ENCODE measurements around the gene PDE11A. TPM values are rescaled to one million over a fixed set of nuclear protein-coding genes. Genes with fewer than 3 reads are reported as not detected.

The PDE11A gene
- total and polyA plus RNA-seq, 2 of the 13 experiments (the other 11 are each of a cell fraction or from before 2014, with no cell fraction given) = 1.2 to 1.7 TPM

DNA sequence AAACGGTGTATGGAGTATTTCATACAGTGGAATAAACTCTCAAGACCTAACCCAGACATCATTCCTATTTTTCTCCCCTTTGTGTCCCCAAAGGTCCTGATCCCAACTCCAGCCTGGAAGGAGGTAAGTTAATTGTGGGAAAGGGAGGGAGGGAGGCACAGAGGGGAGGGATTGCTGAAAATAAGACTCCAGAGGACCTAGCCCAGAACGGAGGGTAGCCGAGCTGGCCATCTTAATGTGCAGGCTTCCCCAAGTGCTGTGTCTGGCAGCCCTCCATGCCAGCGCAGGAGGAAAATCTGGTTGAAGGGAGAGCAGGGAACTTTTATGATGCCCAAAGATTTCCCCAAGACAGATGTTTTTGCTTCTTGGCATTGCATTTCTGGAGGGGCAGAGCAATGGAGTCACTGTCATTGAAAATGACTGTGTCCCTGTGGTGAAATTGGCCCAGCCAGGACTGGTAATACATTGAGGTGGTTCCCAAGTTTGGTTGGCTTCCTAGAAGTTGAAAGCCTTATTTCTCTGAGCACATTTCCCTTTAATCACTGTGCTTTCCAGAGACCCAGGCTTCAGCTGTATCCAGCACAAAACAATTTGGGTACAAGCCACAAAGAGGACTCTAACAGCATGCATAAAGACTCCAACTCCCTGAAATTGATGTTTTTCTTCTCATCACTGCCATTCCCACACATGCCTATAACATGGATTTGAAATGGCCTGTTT, 477.3 kb downstream of the PDE11A start (continued):
- TF ChIP-seq GABPB1 (CRISPR knock-in tag; IDR thresholded peaks at IDR 0.05) (no peak), DMAP1 (CRISPR knock-in tag; IDR thresholded peaks at IDR 0.05) (no peak)

DNA sequence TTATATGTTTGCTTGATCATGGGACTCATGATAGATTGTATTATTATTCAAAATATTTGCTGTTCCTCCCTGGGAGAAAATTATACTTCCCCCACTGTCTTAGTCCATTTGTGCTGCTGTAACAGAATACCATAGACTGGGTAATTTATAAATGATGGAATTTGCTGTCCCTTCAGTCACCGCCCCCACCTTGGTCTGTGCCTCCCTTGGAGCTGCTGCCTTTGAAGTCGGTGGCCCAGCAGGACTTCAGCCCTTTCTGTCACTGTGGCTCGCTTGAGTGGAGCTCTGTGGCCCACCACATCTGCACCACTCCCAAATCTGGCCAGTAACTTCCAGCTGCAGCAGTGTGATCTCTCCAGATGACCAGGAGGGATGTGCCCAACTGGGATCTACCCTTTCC, 479.2 kb downstream of the PDE11A start:
- Histone ChIP-seq H3K27me3 (ENCODE audit: control insufficient read depth in 1 of 2, insufficient read depth in 2 of 2, low read length in 2 of 2) (no peaks in the 10 kb centered on the region), H3K36me3 (replicated peaks in 1 of 2; ENCODE audit: control insufficient read depth in 1 of 2, insufficient read depth in 2 of 2, low read length in 2 of 2) (no peaks in the 10 kb centered on the region), H3K4me2 (ENCODE audit: low read depth, low read length) (peak overlapping the region; percentile 73), H3K9me3 (ENCODE audit: low read length) (no peaks in the 10 kb centered on the region), H3K4me3 (replicated peaks in 1 of 3; ENCODE audit: insufficient read depth in 1 of 3, low read depth in 2 of 3, low read length in 3 of 3) (peak overlapping the region in 1 of 3 experiments; percentile 35; a peak in 1 of 6 replicates), H3K4me1 (ENCODE audit: insufficient read depth, low read length) (peaks cover 53% of the 10 kb centered on the region), H3K79me2 (ENCODE audit: insufficient read depth, low read length) (no peaks in the 10 kb centered on the region), H3K27ac (ENCODE audit: extremely low read length, insufficient read depth, low read length) (no peak overlapping the region), H4K20me1 (ENCODE audit: insufficient read depth, low read length) (no peaks in the 10 kb centered on the region), H3K9ac (ENCODE audit: insufficient read depth, low read depth, low read length) (0 out of 2 replicates have a peak overlapping the region, but pooled peaks have one; percentile 19), H2AFZ (ENCODE audit: low read length) (no peak overlapping the region)
- ATAC-seq = peak; percentile 60
- in situ Hi-C loops (cut with HindIII; ENCODE audit: extremely low pct_ligation_motif_present, low pct_unique_long_range_greater_than_20kb) (no loop called here), intact Hi-C loops (cut with micrococcal nuclease; ENCODE audit: unreplicated experiment) (no loop called here)
- ChIA-PET CTCF (ENCODE audit: low intra/inter-chr PET ratio, low total read pairs) (no interaction called here), POLR2A (interaction anchor here (1.6 to 2.8 kb wide), 4 partner anchors 8 to 52 kb away, joined by 4 to 12 read pairs (median 6); no protein-coding TSS in a partner anchor)
- BruUV-seq (replicated peaks) = no TSS peak
- DNase-seq (ENCODE audit: low spot score) = no peak
- 15% methylated on average over 3 of the region's 3 CpGs for WGBS (ENCODE audit: low lambda C conversion rate)
- FAIRE-seq = no peak
- no peak for TF ChIP-seq RARA (CRISPR knock-in tag; IDR thresholded peaks at IDR 0.05)
- TF ChIP-seq ZMYM4 (CRISPR knock-in tag; IDR thresholded peaks at IDR 0.05) = peak; percentile 12; the same call in 1 of the 2 replicates
- TF ChIP-seq ZNF572 (CRISPR knock-in tag; IDR thresholded peaks at IDR 0.05) = 0 out of 2 replicates have a peak, but pooled peaks have one; percentile 45
- TF ChIP-seq TEAD3 (CRISPR knock-in tag; optimal IDR thresholded peaks at IDR 0.05; ENCODE audit: borderline replicate concordance) = peak; percentile 19
- no peak for TF ChIP-seq ZNF253 (CRISPR knock-in tag; IDR thresholded peaks at IDR 0.05; ENCODE audit: borderline replicate concordance)
- TF ChIP-seq HNF1A (IDR thresholded peaks at IDR 0.05; ENCODE audit: low read depth) = no peak
- 0 out of 2 replicates have a peak, but pooled peaks have one; percentile 48 for TF ChIP-seq HNF1A (CRISPR knock-in tag; IDR thresholded peaks at IDR 0.05; ENCODE audit: borderline replicate concordance)
- TF ChIP-seq MEIS1 (CRISPR knock-in tag; IDR thresholded peaks at IDR 0.05; ENCODE audit: borderline replicate concordance) = 0 out of 2 replicates have a peak, but pooled peaks have one; percentile 44
- TF ChIP-seq ZNF383 (CRISPR knock-in tag; IDR thresholded peaks at IDR 0.05; ENCODE audit: borderline replicate concordance) = 0 out of 2 replicates have a peak, but pooled peaks have one; percentile 72
- 0 out of 2 replicates have a peak, but pooled peaks have one; percentile 22 for TF ChIP-seq ZNF687 (CRISPR knock-in tag; IDR thresholded peaks at IDR 0.05)
- no peak for TF ChIP-seq ZNF44 (CRISPR knock-in tag; IDR thresholded peaks at IDR 0.05)
